Subcutaneous adipose tissue (tissue), 4 donors: ENCODE data around the gene ITSN2. TPM values are rescaled to one million over a fixed set of nuclear protein-coding genes. Genes with fewer than 3 reads are reported as not detected.

Experiments
- CTCF ChIP-seq: fragments of 450-650 bp; IDR thresholded peaks from one replicate; pipeline ENCODE4 v1.5.1; 2016; ENCODE audit warnings: low read depth, mild to moderate bottlenecking, control low read depth, antibody characterized with exemption, moderate library complexity
- total RNA-seq, 4 donors: library from RNA; depleted of rRNA; stranded (reverse); fragments of >200 nt; gene quantifications; one replicate each; pipeline ENCODE4 v1.1.0, GENCODE V29; 2016

The ITSN2 gene
- total RNA-seq, 4 donors from 2014 or later, result 51.5 to 69.9 (median 61.9) TPM

DNA sequence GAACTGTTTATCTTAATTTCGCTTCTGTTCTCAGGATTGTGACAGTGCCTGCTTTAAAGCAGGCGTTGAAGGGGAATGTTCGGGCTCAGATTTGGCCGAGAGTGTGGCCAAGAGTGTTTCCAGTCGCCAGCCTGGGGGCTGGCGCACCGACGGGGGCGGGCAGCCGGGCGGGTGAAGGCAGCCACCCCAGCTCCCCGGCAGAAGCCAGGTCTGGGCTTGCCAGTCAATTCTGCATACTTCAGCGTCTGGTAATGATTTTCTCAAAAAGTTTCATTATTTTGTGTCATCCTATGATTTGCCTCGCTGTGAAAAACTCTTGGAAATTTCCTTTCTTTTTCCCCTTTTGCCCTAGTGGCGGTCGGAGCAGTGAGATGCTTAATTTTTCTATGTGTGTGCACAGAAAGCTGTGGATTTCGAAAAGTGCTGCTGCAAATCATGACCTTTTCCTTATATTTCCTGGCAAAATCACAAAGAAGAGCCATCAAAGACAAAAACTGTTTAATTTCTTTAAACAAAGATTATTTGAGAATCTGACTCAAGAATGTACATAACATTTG, 184.6 kb downstream of the ITSN2 start:
- TF ChIP-seq CTCF, result no peak

DNA sequence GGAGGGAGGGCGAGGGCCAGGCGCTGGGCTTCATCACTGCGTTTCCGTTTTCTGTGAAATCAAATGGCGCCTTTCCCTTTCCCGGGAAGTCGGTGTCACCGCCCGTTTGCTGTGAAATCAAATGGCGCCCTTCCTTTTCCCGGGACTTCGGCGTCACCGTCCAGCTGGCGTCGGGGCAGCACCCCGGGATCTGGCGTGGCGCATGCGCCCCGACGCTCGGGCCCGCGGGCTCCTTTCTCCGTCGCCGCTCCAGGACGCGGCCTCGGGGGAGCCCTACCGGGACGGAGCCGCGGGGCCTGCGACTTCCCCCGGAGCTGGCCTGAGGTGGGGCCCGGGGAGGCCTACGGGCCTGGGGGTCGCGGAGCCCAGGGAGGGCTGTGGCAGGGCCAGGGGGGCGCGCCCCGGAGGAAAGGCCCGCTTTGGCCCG, 185.5 kb downstream of the ITSN2 start, which contains the start of gene FAM228A:
Gene FAM228A, plus strand, starts transcription at position 203 of the 427 bp plus-strand sequence. CDS start 428 bp downstream, outside the sequence.
- TF ChIP-seq CTCF, result no peak

GRCh38 chr2:24169023-24169422, 191.3 kb downstream of the ITSN2 start:
- no peak for TF ChIP-seq CTCF

DNA sequence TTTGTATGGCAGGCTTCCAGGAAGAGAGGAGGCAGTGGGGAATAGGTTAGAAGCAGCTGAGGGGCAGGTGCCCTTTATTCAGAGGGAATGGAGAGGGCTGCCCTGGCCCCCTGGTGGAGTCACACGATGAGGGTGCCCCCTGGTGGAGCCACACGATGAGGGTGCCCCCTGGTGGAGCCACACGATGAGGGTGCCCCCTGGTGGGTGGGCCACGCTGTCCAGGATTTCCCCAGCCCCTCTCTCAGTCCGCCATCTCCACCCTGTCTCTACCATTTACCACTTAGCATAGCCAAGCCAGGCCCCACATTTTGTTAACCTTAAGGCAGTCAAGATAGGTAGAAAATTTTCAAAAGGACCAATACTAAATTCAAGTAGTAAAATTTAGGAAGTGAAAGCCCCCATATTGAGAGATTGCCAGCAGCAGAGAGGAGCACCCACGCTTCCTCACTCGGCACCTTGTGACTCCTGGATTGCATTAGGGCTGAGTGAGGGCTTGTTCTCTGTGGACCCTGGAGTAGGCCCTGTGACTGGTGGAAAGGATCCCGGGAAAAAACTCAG, 195.8 kb downstream of the ITSN2 start:
- no peak for TF ChIP-seq CTCF

GRCh38 chr2:24163601-24164000, 196.7 kb downstream of the ITSN2 start:
- TF ChIP-seq CTCF, result no peak

GRCh38 chr2:24163186-24163585, 197.2 kb downstream of the ITSN2 start:
- TF ChIP-seq CTCF, result no peak

GRCh38 chr2:24162494-24162893, 197.8 kb downstream of the ITSN2 start:
- no peak for TF ChIP-seq CTCF
